BJ (cell line): Measurements from ENCODE around the gene MAP2K1. TPM values are rescaled to one million over a fixed set of nuclear protein-coding genes. Genes with fewer than 3 reads are reported as not detected.

ENCODE experiments used
- CTCF ChIA-PET: fragments of 350-600 bp; formaldehyde crosslinking; extraction: SDS; loops from one replicate; lab custom pipeline; 2021; ENCODE audit warnings: antibody characterized with exemption, inconsistent platforms; lab: Yijun Ruan, JAX
- POLR2A ChIA-PET: fragments of 300-600 bp; sonication (Branson Sonifier 250); formaldehyde crosslinking; extraction: SDS; loops from one replicate; lab custom pipeline; 2021; ENCODE audit warnings: antibody characterized with exemption; lab: Charles Lee
- DNase-seq: peaks from one replicate; pipeline ENCODE4 v3.0.0-alpha.2; 2011; ENCODE audit warnings: low read depth
- H3K27me3 ChIP-seq: 2 replicates; pipeline ENCODE4 v1.6.0; 2011; ENCODE audit warnings: low read length; ENCODE audit not compliant: control insufficient read depth, insufficient read depth
- H3K36me3 ChIP-seq: 2 replicates; pipeline ENCODE4 v1.5.1; 2011; ENCODE audit warnings: low read length; ENCODE audit not compliant: control insufficient read depth, insufficient read depth
- H3K4me3 ChIP-seq: 2 replicates; pipeline ENCODE4 v1.5.1; 2011; ENCODE audit warnings: low read depth, mild to moderate bottlenecking, control low read depth, low read length
- CTCF ChIP-seq: IDR thresholded peaks from 2 replicates; pipeline ENCODE4 v1.5.1; 2011; ENCODE audit warnings: low read depth, mild to moderate bottlenecking, control low read depth, inconsistent platforms, low read length, moderate library complexity; ENCODE audit not compliant: insufficient read depth
- polyA plus RNA-seq: library from polyadenylated mRNA; depleted of rRNA; stranded (reverse); fragments of >200 nt; gene quantifications from 2 replicates; pipeline ENCODE4 v1.2.3, GENCODE V29; 2011

Gene MAP2K1
- polyA plus RNA-seq, 1 experiment, result 19.0 TPM

GRCh38 chr15:66422347-66422746 is 35.6 kb downstream of the MAP2K1 start:
- no peak for DNase-seq
- POLR2A ChIA-PET, result no interaction called here
- Histone ChIP-seq H3K27me3 (no peaks in the 10 kb centered on the region), H3K4me3 (no peak overlapping the region), H3K36me3 (no peaks in the 10 kb centered on the region)
- CTCF ChIA-PET, result no interaction called here
- TF ChIP-seq CTCF, result no peak

- no peaks in the 10 kb centered on the region for H3K27me3 ChIP-seq
- TF ChIP-seq CTCF, result no peak
- DNase-seq, result no peak
- no peak overlapping the region for H3K4me3 ChIP-seq
- H3K36me3 ChIP-seq, result no peaks in the 10 kb centered on the region
- ChIA-PET CTCF (no interaction called here), POLR2A (no interaction called here)
These were observed 36.4 kb downstream of the MAP2K1 start for GRCh38 chr15:66423149-66423548.

GRCh38 chr15:66424963-66425612 is 38.4 kb downstream of the MAP2K1 start:
- H3K36me3 ChIP-seq, result no peaks in the 10 kb centered on the region
- H3K27me3 ChIP-seq, result no peaks in the 10 kb centered on the region
- H3K4me3 ChIP-seq, result no peak overlapping the region
- TF ChIP-seq CTCF, result no peak
- DNase-seq, result no peak
- ChIA-PET POLR2A (no interaction called here), CTCF (interaction anchor here (0.6 to 0.9 kb wide), 2 partner anchors 20 to 138 kb away, joined by 3 to 5 read pairs; no protein-coding TSS in a partner anchor)

- no peak overlapping the region for H3K4me3 ChIP-seq
- POLR2A ChIA-PET, result no interaction called here
- DNase-seq, result no peak
- CTCF ChIA-PET, result no interaction called here
- TF ChIP-seq CTCF, result no peak
- H3K36me3 ChIP-seq, result no peaks in the 10 kb centered on the region
- H3K27me3 ChIP-seq, result no peaks in the 10 kb centered on the region
These were observed 39.1 kb downstream of the MAP2K1 start for GRCh38 chr15:66425837-66426236.

- H3K27me3 ChIP-seq, result no peaks in the 10 kb centered on the region
- POLR2A ChIA-PET, result no interaction called here
- no peak for DNase-seq
- CTCF ChIA-PET, result no interaction called here
- H3K4me3 ChIP-seq, result no peak overlapping the region
- no peaks in the 10 kb centered on the region for H3K36me3 ChIP-seq
- no peak for TF ChIP-seq CTCF
These were observed 42.4 kb downstream of the MAP2K1 start for GRCh38 chr15:66429117-66429516.
